ENCODE measurements around the gene PTGR3.

Gene PTGR3

GRCh38 chr18:75162467-75162866 is 46.5 kb downstream of the PTGR3 start:
- no peak for DNase-seq (ENCODE audit: low spot score)
- no peak for TF ChIP-seq CTCF (IDR thresholded peaks at IDR 0.05; ENCODE audit: extremely low read depth, insufficient read depth, missing control alignments)
- in situ Hi-C loops (cut with MboI; ENCODE audit: low pct_unique_long_range_greater_than_20kb, low sequenced_read_pairs, unreplicated experiment): no loop called here

GRCh38 chr18:75161256-75162028 is 47.5 kb downstream of the PTGR3 start:
- DNase-seq (ENCODE audit: low spot score): peak; percentile 34
- in situ Hi-C loops (cut with MboI; ENCODE audit: low pct_unique_long_range_greater_than_20kb, low sequenced_read_pairs, unreplicated experiment): no loop called here
- no peak for TF ChIP-seq CTCF (IDR thresholded peaks at IDR 0.05; ENCODE audit: extremely low read depth, insufficient read depth, missing control alignments)

- in situ Hi-C loops (cut with MboI; ENCODE audit: low pct_unique_long_range_greater_than_20kb, low sequenced_read_pairs, unreplicated experiment): no loop called here
- DNase-seq (ENCODE audit: low spot score): no peak
- TF ChIP-seq CTCF (IDR thresholded peaks at IDR 0.05; ENCODE audit: extremely low read depth, insufficient read depth, missing control alignments): no peak
These were observed 48.6 kb downstream of the PTGR3 start for GRCh38 chr18:75160364-75160763.

- in situ Hi-C loops (cut with MboI; ENCODE audit: low pct_unique_long_range_greater_than_20kb, low sequenced_read_pairs, unreplicated experiment): no loop called here
- no peak for DNase-seq (ENCODE audit: low spot score)
- TF ChIP-seq CTCF (IDR thresholded peaks at IDR 0.05; ENCODE audit: extremely low read depth, insufficient read depth, missing control alignments): no peak
These were observed 49.1 kb downstream of the PTGR3 start for GRCh38 chr18:75159646-75160356.

GRCh38 chr18:75159238-75159518 is 49.8 kb downstream of the PTGR3 start:
- TF ChIP-seq CTCF (IDR thresholded peaks at IDR 0.05; ENCODE audit: extremely low read depth, insufficient read depth, missing control alignments): no peak
- no peak for DNase-seq (ENCODE audit: low spot score)
- in situ Hi-C loops (cut with MboI; ENCODE audit: low pct_unique_long_range_greater_than_20kb, low sequenced_read_pairs, unreplicated experiment): no loop called here
